ENCODE results near the gene AOPEP.
"Not testable (repeated sequence)": the region's sequence is repeated elsewhere in the genome, so short reads cannot be mapped to it uniquely, and the experiment has no call there.

The AOPEP gene

DNA sequence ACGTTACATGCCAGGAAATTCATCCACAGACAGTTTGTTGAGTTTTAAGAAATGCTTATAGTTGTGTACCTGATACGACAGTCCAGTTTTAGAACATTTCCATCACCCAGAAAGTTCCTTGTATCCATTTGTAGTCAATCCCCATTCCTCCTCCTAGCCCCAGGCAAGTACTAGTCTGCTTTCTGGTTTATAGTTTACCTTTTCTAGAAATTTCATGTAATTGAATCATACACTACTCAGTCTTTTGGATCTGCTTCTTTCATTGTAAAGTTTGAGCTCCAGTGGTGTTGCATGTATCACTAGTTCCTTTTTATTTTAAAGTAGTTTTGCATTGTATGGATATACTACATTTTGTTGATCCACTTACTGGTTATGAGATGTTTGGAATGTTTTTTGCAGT, 291.2 kb downstream of the AOPEP start:
- no peak for DNase-seq (ENCODE audit: low spot score)

DNA sequence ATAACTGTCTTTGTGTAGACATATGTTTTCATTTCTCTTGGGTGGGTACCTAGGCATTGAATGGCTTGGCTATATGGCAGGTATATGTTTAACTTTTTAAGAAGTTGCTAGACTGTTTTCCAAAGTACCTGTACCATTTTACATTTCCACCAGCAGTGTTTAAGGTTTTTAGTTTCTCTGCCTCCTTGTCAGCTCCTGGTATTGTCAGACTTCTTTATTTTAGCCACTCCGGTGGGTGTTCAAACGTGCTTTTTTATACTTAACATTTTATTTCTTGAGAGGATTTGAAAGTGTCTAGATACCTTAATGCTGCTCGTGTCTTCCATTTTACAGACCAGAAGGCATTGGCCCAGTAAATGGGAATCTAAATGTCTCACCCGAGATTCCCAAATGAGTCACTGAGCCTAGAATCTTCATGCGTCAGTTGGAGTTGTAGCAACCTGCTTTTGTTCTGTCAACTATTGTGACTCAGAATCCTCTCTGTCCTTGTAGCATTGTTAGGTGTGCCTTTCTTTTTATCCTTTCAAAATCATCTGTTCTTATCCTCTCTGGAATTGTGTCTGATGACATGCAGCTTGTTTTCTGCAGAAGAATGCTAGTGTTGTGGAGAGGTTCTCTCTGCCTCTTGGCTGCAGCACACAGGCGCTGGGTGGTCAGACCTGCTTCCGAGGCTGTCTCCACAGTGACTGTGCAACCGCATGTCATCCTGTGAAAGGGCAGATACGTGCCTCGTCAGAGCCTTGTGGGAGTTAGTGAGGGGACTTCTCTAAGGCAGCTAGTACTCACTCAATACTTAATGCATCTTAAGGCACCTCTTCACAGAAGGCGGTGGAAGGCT, 291.8 kb downstream of the AOPEP start:
- no peak for DNase-seq (ENCODE audit: low spot score)

DNA sequence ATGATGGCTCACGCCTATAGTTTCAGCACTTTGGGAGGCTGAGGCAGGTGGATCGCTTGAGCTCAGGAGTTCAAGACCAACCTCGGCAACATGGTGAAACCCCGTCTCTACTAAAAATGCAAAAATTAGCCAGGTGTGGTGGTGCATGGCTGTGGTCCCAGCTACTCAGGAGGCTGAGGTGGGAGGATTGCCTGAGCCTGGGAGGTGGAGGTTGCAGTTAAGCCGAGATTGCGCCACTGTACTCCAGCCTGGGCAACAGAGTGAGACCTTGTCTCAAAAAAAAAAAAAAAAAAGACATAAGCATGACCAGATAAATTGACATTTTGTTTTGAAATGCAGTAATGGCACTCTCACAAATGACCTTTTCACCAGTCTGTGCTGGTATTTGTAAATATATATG, 294.1 kb downstream of the AOPEP start:
- not testable (repeated sequence) for DNase-seq (ENCODE audit: low spot score)

DNA sequence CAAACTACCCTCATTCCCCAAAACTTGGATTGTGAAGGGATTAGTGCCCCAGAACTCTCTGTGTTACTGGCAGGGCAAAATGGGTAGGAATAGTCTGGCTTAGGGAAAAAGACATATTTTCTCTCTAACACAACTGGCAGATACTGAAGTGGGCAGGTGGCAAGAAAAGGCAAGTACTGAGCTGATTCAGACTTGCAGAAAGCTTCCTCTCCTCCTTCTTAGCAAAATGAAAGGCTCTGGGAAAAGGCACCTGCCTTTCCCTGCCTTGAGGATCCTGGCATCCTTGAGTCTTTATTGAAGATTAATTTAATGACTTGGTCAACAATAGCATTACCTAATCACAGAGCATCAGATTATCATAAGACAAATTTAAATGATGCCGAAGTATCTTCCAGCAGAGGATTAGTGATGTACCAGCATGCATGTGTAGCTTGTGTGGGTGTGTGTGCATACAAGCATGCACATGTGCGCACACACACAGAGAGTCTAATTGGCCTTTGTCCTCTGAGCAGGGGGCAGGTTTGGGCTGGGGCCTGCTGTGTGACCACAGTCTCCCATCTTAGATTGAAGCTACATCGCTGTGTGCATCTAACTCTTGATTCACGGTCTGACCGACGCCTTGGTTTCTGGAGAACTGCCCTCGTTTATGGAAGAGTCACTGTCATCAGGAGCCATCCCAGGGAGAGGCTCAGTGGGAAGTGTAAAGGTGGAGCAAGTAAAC, 294.8 kb downstream of the AOPEP start:
- DNase-seq (ENCODE audit: low spot score) = no peak

DNA sequence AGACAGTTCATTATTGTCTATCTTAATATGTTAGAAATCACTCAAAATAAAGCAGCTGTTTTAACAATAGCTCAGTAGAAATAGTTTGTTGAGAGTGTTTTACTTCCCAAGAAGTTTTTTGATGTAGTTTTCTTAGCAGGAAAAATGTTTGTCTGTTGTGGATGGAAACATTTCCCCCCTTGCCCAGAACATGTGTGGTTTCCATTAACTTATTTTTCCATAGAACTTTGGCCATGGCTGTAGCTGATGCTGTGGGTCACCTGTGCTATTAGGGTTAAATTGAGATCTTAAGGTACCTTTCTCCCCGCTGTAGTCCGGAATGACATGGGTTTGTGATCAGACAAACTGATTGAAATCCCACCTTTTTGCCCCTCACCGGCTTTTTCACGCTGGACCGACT, 296.2 kb downstream of the AOPEP start:
- DNase-seq (ENCODE audit: low spot score) = no peak

DNA sequence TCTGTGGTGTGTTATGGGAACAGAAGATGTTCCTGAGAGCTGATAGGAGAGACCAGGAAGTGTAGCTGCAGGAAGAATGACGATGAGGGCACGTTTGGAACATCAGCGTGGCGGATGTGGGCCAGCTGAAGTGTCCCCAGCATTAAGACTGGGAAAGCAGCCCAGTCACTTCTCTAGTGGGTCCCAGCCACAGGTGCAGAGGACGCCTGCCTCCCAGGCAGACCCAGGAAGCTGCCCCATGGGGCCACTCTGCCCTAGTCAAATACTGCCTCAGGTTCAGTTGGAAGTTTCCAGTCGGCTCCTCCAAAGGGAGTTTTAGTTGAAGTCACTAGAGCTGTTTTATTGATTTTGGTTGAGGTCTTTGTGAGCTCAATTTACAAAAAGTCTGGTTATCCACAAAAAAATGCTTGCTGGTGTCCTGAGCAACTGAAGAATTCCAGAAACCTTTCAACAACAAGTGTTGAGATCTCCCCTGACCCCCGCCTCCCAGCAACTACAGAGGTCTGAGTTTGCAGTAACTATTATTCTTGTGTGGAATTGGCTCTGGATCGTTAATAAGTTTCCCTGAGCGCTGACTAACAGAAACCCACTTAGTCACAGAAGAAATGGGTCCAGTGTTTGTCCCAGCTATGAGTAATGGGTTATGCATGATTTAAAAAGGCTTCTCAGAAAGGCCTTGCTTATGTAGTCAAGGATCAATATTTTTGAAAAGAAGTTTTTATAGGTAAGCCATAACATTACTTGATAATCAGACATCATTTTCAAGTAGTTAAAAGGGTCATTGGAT, 296.9 kb downstream of the AOPEP start:
- no peak for DNase-seq (ENCODE audit: low spot score)

DNA sequence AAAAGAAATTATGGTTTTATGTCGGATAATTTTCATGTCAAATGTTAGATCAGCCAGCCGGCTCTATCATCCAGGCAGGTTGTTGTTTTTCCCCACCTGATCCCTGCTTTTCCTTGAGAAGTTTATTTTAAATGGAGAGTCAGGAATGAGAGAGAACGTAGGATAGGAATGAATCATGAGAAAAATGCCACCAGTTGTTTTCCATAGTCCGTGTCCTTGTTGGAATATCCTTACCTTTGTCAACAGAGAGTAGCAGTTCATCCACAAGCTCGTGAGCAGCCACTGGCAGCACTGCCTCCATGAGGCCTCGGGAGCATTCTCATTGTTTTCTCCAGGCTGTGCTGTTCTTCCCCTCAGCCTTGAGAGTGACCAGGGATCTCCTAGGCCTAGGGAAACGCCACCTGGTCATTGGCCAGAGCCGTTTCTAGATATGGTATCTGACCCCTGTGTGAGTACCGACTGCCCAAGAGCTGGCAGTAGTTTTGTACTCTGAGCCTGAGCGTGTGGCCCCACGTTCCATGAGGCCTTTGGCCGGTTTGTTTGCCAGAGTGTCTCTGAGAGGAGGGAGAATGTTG, 297.7 kb downstream of the AOPEP start:
- peak; percentile 42 for DNase-seq (ENCODE audit: low spot score)

DNA sequence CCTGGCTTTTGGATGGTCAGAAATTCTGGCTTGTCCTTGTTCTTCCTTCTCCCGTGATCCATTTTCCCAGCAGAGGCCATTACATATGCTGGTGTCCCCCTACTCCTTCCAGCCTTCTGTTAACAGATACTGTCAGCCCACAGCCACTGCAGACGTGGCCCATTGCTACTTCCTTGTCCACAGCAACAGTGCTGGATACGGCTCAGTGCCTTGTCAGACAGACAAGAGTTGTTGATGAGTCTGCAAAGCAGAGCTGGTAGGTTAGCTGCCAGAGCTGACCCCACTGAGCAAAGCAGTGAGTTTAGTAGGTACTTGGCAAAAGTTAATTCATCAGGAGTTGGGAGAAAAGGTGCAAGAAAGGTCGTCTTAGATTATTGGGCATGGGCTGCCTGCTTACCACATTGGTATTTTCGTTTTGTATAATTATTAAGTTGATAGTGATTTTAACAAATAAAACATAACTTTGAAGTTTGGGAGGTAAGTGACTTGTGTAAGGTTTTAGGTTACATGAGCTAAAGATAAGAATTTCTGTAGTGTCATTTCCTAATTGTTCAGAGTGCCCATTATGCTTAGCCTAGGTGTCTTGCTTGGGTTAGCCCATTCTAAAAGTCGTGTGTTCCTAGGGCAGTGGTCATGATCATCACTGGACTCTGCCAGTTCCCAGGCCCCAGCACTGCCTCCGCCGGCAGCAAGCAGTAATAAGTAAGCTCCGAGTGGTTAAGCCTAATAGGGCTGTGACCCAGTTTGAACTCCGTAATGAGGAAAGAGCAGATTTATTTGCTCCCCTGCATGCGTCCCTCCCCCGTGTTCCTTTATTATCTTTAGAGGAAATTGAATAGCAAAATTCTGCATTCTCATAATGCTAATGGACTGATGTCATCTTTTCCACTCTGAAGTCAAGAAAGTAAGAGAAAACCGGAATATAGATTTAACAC, 299.0 kb downstream of the AOPEP start:
- DNase-seq (ENCODE audit: low spot score) = peak; percentile 37

DNA sequence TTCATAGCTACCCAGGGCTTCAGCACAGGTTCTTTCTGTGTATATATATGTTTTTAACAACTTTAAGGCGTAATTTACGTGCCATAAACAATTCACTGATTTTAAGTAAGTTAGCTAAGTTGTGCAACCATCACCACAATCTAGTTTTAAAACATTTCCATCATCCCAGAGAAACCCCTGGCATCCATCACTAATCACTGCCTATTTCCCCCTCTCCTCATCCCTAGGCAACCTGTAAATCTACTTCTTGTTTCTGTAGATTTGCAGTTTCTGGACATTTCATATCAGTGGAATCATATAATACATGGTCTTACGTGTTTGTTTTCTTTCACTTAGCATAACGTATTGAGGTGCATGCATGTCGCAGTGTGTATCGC, 299.6 kb downstream of the AOPEP start:
- no peak for DNase-seq (ENCODE audit: low spot score)

DNA sequence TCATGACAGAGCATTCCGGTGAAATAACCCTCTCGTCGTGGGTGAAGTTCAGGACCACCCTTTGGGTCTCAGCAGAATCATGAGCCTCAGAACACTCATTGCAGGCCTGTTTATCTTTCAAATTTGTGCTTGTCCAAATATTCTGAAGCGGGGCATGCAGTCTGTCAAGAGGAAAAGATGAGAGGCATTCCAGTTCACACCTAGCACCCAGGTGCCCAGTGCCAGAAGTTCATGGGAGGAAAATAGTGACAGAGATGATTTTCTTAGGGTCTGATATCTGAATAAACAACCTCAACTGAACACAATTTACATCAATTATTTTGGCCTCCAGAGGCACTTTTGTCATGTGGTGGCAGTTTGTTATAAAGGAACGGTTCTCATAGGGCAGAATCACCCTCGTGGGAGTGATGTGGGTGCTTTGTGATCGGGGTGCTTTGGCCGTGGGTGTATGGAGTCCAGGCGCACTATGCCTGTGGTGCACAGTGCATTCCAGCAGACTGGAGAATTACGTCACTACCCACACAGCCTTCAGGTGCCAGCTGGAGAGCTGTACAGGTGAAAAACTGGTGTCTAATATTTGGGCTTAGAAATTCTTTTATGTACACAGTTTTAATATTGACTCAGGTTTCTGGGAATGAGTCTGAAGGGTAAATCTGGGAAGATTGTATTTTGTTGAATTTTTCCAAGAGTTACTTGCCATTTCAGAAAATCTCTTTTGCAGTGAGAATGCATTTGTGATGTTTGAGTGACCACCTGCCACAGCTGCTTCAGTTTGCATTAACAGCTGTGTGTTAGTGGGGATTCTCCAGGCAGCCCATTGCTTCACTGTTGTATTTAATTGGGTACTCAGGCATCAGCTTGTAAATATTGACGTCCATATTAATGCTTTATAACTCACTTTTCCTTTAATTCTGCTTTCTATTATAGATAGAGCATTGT, 301.7 kb downstream of the AOPEP start:
- DNase-seq (ENCODE audit: low spot score) = no peak

DNA sequence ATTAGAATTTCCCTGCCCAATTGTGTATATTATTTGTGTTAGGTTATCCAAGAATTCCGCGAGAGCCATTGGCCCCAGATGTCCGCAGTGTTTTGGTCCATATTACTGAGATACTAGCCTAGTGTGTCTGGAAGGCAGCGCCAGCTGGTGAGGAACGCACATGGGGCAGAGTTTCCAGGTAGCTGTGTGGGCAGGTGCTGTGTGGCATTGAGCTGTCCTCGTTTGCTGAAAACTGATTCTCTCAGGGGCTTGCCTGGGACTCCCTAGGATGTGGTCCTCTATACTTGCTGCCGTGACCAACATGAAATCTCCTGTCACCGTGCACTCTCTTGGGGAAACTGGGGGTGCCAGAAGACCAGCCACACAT, 302.3 kb downstream of the AOPEP start:
- no peak for DNase-seq (ENCODE audit: low spot score)

DNA sequence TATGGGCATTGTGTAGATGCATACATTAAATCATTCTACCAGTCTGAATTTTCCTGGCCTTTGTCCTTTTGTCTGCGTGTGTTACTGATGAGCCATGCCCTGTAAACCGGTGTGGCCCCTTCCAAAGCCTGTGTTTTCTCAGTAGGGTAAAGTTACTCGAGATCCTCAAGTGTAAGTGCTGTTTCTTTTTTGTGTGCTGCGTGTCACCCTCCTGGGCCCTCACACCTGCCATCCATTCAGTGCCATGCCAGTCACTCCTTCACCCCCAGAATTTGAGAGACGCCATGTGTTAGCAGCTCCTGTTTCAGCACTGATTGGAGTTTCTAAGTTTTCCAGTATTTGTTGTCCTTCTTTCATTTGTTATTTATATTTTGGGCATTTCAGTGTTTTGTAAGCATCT, 302.8 kb downstream of the AOPEP start:
- DNase-seq (ENCODE audit: low spot score) = no peak

DNA sequence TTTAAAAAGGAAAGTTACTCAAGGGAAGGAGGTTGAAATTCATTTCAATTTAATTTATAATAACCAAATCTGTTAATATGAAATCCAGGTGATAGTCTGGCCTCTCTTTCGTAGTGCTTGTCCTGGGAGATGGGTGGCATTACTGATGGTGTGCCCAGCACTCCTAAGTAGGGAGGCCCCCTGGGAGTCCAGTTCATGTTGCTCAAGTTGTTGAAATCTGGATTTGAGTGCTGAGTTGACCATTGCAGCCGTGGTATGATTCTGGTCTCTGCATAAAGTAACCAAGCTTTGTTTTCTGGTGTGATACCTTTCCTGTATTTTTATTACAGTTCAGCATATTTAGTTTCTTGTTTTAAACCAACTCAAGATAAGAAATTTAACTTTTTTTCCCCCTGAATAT, 303.2 kb downstream of the AOPEP start:
- no peak for DNase-seq (ENCODE audit: low spot score)

DNA sequence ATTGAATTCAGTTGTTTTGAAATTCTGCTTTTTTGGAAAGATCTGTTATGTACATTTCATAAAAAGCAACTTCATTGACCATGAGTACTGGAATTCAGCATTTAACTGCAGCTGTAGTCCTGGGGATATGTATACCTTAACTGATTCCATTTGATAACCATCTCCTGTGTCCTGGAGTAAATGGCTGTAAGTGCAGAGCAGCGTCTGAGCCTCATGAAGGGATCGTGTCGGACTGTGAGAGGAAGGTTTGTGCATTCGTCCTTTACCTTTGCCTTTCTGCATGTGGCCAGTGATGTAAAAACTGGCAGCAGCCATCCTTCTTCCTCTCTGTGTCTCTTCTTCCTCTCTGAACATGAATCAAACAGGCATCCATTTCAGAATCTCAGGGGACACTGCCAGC, 303.8 kb downstream of the AOPEP start:
- DNase-seq (ENCODE audit: low spot score) = no peak

DNA sequence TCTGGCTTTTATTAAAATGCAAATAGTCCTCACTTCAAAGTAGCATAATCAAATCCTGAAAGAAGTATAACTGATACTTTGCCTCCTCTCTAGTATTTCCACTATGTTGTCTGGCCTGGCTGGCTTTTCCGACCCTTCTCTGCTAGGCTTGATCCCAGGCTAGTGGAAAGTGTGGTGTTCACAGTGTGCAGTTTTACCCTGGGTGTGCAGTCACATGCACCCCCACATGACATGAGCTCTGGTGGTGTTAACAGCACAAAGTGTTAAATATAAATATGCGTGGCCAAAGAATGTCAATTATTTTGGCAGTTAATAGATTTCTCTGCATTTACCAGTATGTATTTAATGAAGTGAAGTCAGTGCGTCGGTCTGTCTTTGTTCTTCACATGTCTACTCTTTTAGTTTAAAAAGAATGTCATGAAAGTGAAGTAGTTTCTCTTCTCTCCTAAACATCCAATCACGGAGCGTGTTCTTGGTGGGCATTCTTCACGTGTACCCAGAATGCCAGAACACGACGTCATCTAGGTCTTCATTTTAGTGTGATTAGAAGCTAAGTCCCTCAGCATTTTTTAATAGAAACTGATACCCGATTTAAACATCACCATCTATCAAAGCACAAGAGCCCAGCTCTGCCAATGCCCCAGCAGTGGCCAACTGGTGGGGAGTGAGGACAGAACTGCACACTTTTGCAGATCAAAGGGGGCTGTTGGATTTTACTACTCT, 304.6 kb downstream of the AOPEP start:
- no peak for DNase-seq (ENCODE audit: low spot score)

DNA sequence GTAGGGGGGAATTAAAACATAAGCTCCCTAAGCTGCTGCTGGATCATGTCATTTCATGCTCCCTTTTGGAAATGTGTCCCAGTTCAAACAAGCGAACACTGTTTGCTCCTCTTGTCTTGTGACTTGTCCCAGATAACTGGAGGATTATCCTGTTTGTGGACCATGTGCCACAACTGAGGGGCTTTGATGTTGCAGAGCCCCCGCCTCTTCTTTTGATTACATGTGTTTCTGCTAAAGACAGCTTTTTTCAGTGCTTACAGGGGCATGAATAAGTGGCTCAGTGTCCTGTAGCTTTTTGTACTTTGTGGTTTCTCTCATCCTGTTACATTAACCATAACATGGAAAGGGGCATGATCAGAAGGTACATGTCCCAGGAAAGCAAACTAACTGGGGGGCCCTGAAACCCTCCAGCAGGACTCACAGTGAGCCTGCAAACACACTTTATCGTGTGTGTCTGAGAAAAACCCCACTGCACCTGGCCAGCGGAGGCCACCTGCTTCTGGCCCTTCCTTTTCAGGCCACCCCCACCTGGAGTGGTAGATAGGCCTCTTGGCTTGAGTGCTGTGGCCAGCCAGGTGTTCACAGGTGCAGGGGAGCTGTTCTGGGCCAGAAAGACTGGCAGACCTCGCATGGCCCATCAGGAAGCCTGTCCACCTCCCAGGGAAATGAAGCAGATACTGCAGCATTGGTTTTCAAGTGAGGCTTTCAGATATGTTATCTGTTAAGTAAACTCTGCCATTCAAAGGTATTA, 305.4 kb downstream of the AOPEP start:
- no peak for DNase-seq (ENCODE audit: low spot score)

DNA sequence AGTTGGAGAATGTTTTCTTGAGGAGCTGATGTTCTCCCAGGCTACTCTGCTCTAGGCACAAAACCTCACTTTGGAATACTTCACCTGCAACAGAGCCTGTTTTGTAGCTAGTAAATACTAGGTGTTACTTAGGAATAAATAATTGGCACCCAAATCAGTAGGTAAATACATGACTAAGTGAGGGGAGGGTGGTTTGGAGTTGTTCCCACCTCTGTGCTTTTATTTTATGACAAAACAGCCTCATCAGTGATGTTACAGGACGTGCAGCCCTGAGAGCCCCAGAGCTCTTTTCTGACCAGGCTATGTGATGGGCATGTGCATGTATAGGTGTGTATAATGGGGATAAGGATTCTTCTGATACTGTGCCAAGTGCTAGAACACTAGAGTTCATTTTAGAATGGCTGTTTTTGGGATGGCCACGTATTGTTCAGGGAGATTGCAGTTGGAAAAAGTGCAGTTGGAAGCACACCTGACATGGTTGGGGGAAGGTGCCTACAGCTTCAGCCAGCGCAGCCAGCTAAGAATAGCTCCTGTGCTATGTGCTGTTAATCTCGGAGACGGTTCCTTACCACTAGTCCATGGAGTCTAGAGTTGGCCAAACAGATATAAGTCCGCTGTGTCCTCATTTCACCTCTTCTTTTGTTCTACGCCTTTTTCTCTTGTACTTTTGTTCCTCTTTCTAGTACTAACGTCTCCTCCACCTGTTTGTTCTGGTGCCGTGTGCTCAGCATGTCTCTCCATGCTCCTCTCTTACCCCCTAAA, 306.3 kb downstream of the AOPEP start:
- no peak for DNase-seq (ENCODE audit: low spot score)

DNA sequence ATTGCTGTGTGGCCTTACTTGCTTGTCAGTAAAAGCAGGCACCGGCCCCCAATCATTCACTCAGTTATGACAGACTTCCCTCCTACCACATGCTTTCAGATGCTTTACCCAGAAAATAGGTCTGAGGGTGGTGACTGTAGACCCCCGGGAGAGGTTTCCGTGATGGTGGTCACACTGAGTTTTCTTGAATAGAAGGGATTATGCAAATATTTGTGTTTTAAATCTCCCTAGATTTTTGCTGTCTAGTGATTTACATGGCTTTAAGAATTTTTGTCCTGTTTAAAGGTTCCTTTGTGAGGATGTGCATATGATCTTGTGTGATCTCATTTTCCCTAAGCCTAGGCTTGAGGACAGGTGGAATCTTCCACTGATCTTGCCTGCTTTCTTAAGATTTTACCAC, 309.3 kb downstream of the AOPEP start:
- DNase-seq (ENCODE audit: low spot score) = no peak

All from iPS-NIHi11 (cell line).